Pancreas (tissue), 10 donors: Measurements from ENCODE around the gene EIF1AX. TPM values are rescaled to one million over a fixed set of nuclear protein-coding genes. Genes with fewer than 3 reads are reported as not detected.
"Not testable (repeated sequence)": the region's sequence is repeated elsewhere in the genome, so short reads cannot be mapped to it uniquely, and the experiment has no call there.

Experiments used
- ATAC-seq, 4 donors: fragments of 200-7000 bp; cut with Tn5 transposase; one replicate each; pipeline versions ENCODE4 v1.8.0 to v1.9.1; 2020; ENCODE audit warnings: mild to moderate bottlenecking in 4 of 4, moderate library complexity in 4 of 4
- DNase-seq, 6 donors: peaks; one replicate each; pipeline ENCODE4 v3.0.0-alpha.2; 2020
- FAIRE-seq: peaks from 2 replicates; lab custom pipeline; 2012; peaks lifted over from hg19 to GRCh38; lab: Jason Lieb, UNC
- H3K27ac ChIP-seq, 4 donors: fragments of 200-600 bp; sonication (generic); 1 replicate in 3 of 4; 2 replicates in 1 of 4; pipeline versions ENCODE4 v1.5.0 to v1.8.0; 2020
- H3K27me3 ChIP-seq, 4 donors: fragments of 200-600 bp; one replicate each; pipeline ENCODE4 v1.8.0; 2021
- H3K36me3 ChIP-seq, 3 donors: fragments of 200-600 bp; sonication (generic) in 1 of 3; one replicate each; pipeline versions ENCODE4 v1.5.0 to v1.8.0; 2020 to 2021
- H3K4me1 ChIP-seq, 3 donors: fragments of 200-600 bp; one replicate each; pipeline ENCODE4 v1.8.0; 2021
- H3K4me3 ChIP-seq, 4 donors: fragments of 200-600 bp; sonication (generic) in 2 of 4; one replicate each; pipeline versions ENCODE4 v1.5.0 to v1.8.0; 2020 to 2021
- H3K9me3 ChIP-seq, 4 donors: fragments of 200-600 bp; one replicate each; pipeline ENCODE4 v1.8.0; 2021
- WGBS, 2 donors: extraction: QIAGEN DNeasy Blood & Tissue Kit; methylation state at CpG; one replicate each; pipeline ENCODE4 v1.1.7; 2013; 5-methylcytosine and 5-hydroxymethylcytosine counted together
- intact Hi-C, 3 donors: fragments of 100-400 bp; cut with DNase I; formaldehyde crosslinking; loops; one replicate each; pipeline versions ENCODE4 v1.11.1 to v1.14.2; 2022
- polyA plus RNA-seq, 2 donors: library from polyadenylated mRNA; stranded (reverse); fragments of 200-250 nt; gene quantifications; one replicate each; pipeline ENCODE4 v1.2.3, GENCODE V29; 2013
- total RNA-seq, 6 donors: library from RNA; stranded (reverse); fragmentation: NEBNext Ultra II Directional in 4 of 6; extraction: Animal tissue kit (Norgen Biotek cat#: 25700) in 4 of 6; gene quantifications; one replicate each; pipeline versions ENCODE4 v1.2.1 to v1.2.4, GENCODE V29; 2021 to 2023
- TF ChIP-seq, protein P1 (sequence below), 4 donors: fragments of 200-600 bp; sonication (generic) in 3 of 4; IDR thresholded peaks; one replicate each; pipeline versions ENCODE4 v1.5.0 to v1.8.0; 2021; ENCODE audit warnings: antibody characterized with exemption in 4 of 4
- donor health status: healthy with polysubstance abuse.
- donor health status: DM: no; HTN: no; CAD: no; lungs with moderate emphysema.
- donor health status: DM: no; HTN: no; CAD: no.
- donor health status: control.
- donor health status: control.
- donor health status: Bipolar disorder and iron deficiency.
- donor health status: DM: yes; HTN: yes; CAD: no.
- donor health status: DM: no; HTN: no; CAD: no.
- donor health status: DM: no; HTN: no; CAD: no.
- donor health status: DM: yes; HTN: yes; CAD: no.

Gene EIF1AX
- total and polyA plus RNA-seq, 8 donors, result 12.4 to 76.7 (median 49.0) TPM

DNA sequence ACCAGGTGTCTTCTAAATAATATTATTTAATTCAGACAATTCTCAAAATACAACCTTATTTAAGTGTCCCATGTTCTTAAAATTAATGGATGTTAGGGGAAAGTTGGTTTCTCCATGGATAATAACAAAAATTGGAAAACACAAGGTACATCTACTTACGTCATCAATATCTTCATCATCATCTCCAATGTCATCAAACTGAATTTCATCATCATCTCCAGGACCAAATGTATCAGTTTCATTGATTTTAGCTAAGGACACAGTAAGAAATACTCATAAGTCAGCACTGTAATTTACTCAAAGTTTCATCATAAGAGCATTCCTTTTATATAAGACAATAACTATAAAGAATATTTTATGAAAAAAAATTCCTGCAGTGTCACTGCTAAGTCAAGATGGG lies 11.3 kb downstream of the EIF1AX start:
- ATAC-seq (no peak), FAIRE-seq (peak; percentile 13), DNase-seq (no peak)
- TF ChIP-seq, protein P1, sequence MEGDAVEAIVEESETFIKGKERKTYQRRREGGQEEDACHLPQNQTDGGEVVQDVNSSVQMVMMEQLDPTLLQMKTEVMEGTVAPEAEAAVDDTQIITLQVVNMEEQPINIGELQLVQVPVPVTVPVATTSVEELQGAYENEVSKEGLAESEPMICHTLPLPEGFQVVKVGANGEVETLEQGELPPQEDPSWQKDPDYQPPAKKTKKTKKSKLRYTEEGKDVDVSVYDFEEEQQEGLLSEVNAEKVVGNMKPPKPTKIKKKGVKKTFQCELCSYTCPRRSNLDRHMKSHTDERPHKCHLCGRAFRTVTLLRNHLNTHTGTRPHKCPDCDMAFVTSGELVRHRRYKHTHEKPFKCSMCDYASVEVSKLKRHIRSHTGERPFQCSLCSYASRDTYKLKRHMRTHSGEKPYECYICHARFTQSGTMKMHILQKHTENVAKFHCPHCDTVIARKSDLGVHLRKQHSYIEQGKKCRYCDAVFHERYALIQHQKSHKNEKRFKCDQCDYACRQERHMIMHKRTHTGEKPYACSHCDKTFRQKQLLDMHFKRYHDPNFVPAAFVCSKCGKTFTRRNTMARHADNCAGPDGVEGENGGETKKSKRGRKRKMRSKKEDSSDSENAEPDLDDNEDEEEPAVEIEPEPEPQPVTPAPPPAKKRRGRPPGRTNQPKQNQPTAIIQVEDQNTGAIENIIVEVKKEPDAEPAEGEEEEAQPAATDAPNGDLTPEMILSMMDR (IDR thresholded peaks at IDR 0.05), result no peak
- Histone ChIP-seq H3K9me3 (no peaks in the 10 kb centered on the region), H3K27ac (no peak overlapping the region), H3K27me3 (no peaks in the 10 kb centered on the region), H3K4me3 (no peak overlapping the region), H3K36me3 (peaks cover 4 to 61% (median 5%) of the 10 kb centered on the region in 3 donors), H3K4me1 (no peaks in the 10 kb centered on the region)
- 82 to 94% methylated on average over 1 of the region's 1 CpG for WGBS, 2 donors
- intact Hi-C loops, result no loop called here

DNA sequence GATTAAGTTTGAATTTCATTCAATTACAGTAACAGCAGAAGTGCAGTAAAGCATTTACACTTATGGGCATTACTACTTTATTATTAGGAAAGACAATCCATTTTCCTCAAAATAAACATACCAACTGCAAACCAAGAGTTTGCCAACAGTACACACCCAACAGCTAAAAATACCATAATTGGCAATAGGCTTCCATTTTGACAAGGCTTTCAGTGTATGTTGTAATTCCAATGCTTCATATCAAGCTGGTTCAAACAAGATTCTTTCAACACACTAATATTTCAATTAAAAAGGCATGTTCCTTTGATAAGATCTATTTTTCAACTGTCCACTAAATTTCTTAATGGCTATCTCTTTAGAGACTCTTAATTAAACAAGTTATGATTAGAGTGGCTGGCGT lies 12.1 kb downstream of the EIF1AX start:
- Histone ChIP-seq H3K4me3 (no peak overlapping the region), H3K4me1 (no peaks in the 10 kb centered on the region), H3K9me3 (no peaks in the 10 kb centered on the region), H3K36me3 (peaks cover 0 to 58% (median 4%) of the 10 kb centered on the region in 3 donors), H3K27ac (no peak overlapping the region), H3K27me3 (no peaks in the 10 kb centered on the region)
- ATAC-seq, result no peak
- FAIRE-seq, result no peak
- no peak for DNase-seq
- intact Hi-C loops, result no loop called here
- TF ChIP-seq, protein P1 (IDR thresholded peaks at IDR 0.05), result no peak
- WGBS, 2 donors, result 34 to 38% methylated on average over 1 of the region's 1 CpG

DNA sequence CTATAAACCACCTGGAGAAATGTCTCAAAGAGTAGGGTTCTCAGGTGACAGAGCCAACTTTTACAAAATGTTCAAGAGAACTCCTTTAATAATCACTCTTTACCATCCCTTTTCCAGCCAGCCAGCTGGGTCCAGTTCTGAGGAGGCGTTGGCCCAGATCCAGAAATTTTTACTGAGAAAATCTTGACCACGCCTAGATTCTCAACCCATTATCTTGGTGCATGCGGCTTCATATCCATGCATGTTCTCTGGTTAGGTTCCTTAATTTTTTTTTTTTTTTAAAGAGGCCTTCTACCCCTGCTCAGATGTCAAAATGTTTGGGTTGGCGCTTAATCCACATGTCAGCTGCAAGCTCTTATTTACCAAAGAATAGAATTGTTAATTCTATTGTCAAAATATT lies 13.0 kb downstream of the EIF1AX start:
- Histone ChIP-seq H3K27ac (no peak overlapping the region), H3K4me3 (no peak overlapping the region), H3K36me3 (peaks cover 0 to 58% (median 4%) of the 10 kb centered on the region in 3 donors), H3K27me3 (no peaks in the 10 kb centered on the region), H3K4me1 (no peaks in the 10 kb centered on the region), H3K9me3 (no peaks in the 10 kb centered on the region)
- ATAC-seq (peak in 3 of 4 donors; percentile 13 to 36 (median 15)), DNase-seq (no peak), FAIRE-seq (no peak)
- WGBS, 2 donors, result 49 to 73% methylated on average over 4 of the region's 4 CpGs
- TF ChIP-seq, protein P1 (IDR thresholded peaks at IDR 0.05), result no peak
- intact Hi-C loops, result no loop called here

DNA sequence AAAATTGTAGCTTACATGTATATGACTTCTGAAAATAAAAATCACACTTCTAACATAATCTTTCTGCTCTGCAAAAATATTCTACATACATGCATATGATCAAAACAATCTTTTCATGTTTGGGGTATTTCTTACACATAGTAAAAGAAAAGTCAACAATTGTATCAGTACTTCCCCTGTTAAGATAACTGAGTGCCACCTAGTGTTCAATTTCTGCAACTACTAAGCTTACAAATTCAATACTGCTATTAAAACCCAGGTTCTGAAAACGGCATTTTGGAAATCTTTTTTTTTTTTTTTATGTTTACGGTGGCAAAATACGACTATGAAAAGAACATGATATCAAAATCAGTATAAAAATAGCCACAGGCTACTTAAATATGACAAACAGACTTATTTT lies 14.2 kb downstream of the EIF1AX start:
- H3K4me3 ChIP-seq, DNase-seq, intact Hi-C loops, H3K4me1 ChIP-seq, H3K27ac ChIP-seq, H3K27me3 ChIP-seq, H3K9me3 ChIP-seq: not testable (repeated sequence)
- FAIRE-seq (peak; percentile 99), ATAC-seq (peak; percentile 64 to 89 (median 86))
- H3K36me3 ChIP-seq, result peaks cover 0 to 48% (median 4%) of the 10 kb centered on the region in 3 donors
- 1 to 7% methylated on average over 3 of the region's 3 CpGs for WGBS, 2 donors

DNA sequence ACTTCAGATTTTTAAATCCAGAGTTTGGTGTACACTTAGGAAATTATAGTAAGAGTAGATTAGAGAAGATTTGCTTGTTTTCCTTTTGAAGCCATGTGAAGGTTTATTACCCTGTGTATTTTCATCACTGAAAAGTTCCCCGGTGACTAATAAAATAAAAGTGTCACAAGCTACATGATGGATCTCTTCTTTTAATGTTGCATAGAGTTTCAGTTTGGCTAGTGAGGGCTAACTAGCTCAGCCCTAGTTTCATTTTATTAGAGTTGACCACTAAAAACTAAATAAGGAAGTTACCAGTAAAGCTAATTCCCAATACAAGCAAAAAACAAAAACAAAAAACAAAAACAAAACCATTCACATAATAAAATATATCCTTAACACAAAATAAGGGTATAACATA lies 14.8 kb downstream of the EIF1AX start:
- H3K9me3 ChIP-seq, H3K27ac ChIP-seq, H3K27me3 ChIP-seq, FAIRE-seq, DNase-seq, H3K4me3 ChIP-seq, H3K4me1 ChIP-seq, intact Hi-C loops: not testable (repeated sequence)
- ATAC-seq, result peak in 2 of 4 donors; percentile 20 to 24
- WGBS, 2 donors, result 80 to 82% methylated on average over 1 of the region's 1 CpG
- peaks cover 0 to 45% (median 4%) of the 10 kb centered on the region in 3 donors for H3K36me3 ChIP-seq

DNA sequence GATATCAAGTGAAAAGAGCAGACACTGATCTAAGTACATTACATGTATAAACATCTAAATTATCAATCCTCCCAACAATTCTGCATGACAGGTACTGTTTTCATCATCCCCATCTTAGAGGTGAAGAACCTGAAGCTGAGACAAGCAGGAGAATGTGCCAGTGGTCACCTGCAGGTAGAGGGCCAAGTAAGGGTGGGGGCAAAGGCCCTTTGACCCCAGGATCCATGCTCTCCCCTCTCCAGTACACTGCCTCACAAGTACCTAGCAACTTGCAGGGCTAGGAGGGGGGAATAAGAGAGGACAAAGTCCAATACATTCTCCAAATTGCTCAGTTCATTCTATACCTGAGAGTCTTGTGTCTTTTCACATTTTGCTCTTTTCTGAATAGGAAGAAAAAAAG lies 16.7 kb downstream of the EIF1AX start:
- no peak for FAIRE-seq
- H3K27me3 ChIP-seq, result no peaks in the 10 kb centered on the region
- no peak overlapping the region for H3K27ac ChIP-seq
- H3K4me3 ChIP-seq, result no peak overlapping the region
- no peaks in the 10 kb centered on the region for H3K4me1 ChIP-seq
- TF ChIP-seq, protein P1 (IDR thresholded peaks at IDR 0.05), result no peak
- no peak for ATAC-seq
- no peaks in the 10 kb centered on the region for H3K9me3 ChIP-seq
- H3K36me3 ChIP-seq, result peaks cover 0 to 27% (median 0%) of the 10 kb centered on the region in 3 donors
- DNase-seq, result no peak
- intact Hi-C loops, result no loop called here
